HepG2 (cell line): Measurements from ENCODE around the gene CLASP1. TPM values are rescaled to one million over a fixed set of nuclear protein-coding genes. Genes with fewer than 3 reads are reported as not detected.

Source experiments
- ARNT ChIP-seq: fragments of 450-650 bp; IDR thresholded peaks from 2 replicates; pipeline ENCODE4 v1.6.1; 2017
- ATF4 ChIP-seq, 2 experiments: fragments of 450-650 bp in 1 of 2; sonication (generic) in 1 of 2; formaldehyde crosslinking; IDR thresholded peaks; 2 replicates each; pipeline versions ENCODE4 v1.5.0 to v1.8.0; 2020 to 2022; ENCODE audit warnings: mild to moderate bottlenecking in 1 of 2, missing genetic modification reagents in 1 of 2
- FOXA3 ChIP-seq: IDR thresholded peaks from 2 replicates; pipeline ENCODE4 v1.6.1; 2016; ENCODE audit warnings: missing genetic modification reagents, missing compliant biosample characterization
- HDAC2 ChIP-seq: sonication (generic); formaldehyde crosslinking; IDR thresholded peaks from 2 replicates; pipeline ENCODE4 v1.4.0; 2020; ENCODE audit warnings: missing genetic modification reagents
- HNF4A ChIP-seq: sonication (generic); formaldehyde crosslinking; IDR thresholded peaks from 2 replicates; pipeline ENCODE4 v1.4.0; 2020; ENCODE audit warnings: missing genetic modification reagents
- SAP130 ChIP-seq: IDR thresholded peaks from 2 replicates; pipeline ENCODE4 v1.6.1; 2016; ENCODE audit warnings: low read depth
- SRSF9 ChIP-seq: fragments of 200-400 bp; formaldehyde crosslinking; IDR thresholded peaks from 2 replicates; pipeline ENCODE4 v1.6.1; 2018; ENCODE audit warnings: borderline replicate concordance, mild to moderate bottlenecking, low read depth, low read length; ENCODE audit not compliant: insufficient read depth, poor library complexity, severe bottlenecking
- YEATS2 ChIP-seq: sonication (generic); formaldehyde crosslinking; IDR thresholded peaks from 2 replicates; pipeline ENCODE4 v1.4.0; 2020; ENCODE audit warnings: missing genetic modification reagents, borderline replicate concordance
- ZBTB25 ChIP-seq: IDR thresholded peaks from 2 replicates; pipeline ENCODE4 v1.6.1; 2018; ENCODE audit warnings: missing genetic modification reagents
- ZNF253 ChIP-seq: sonication (generic); formaldehyde crosslinking; IDR thresholded peaks from 2 replicates; pipeline ENCODE4 v1.8.0; 2022; ENCODE audit warnings: mild to moderate bottlenecking, missing genetic modification reagents, borderline replicate concordance
- ZNF552 ChIP-seq: sonication (generic); formaldehyde crosslinking; IDR thresholded peaks from 2 replicates; pipeline ENCODE4 v1.9.0; 2022; ENCODE audit warnings: missing genetic modification reagents, mild to moderate bottlenecking, borderline replicate concordance
- ZNF563 ChIP-seq: sonication (generic); formaldehyde crosslinking; IDR thresholded peaks from 2 replicates; pipeline ENCODE4 v1.8.0; 2022; ENCODE audit warnings: mild to moderate bottlenecking, moderate library complexity, missing genetic modification reagents
- ZNF609 ChIP-seq: sonication (generic); formaldehyde crosslinking; IDR thresholded peaks from 2 replicates; pipeline ENCODE4 v1.4.0; 2020; ENCODE audit warnings: mild to moderate bottlenecking, missing genetic modification reagents, borderline replicate concordance
- ZNF691 ChIP-seq: sonication (generic); formaldehyde crosslinking; IDR thresholded peaks from 2 replicates; pipeline ENCODE4 v1.4.0; 2020; ENCODE audit warnings: missing genetic modification reagents, low read depth, mild to moderate bottlenecking, borderline replicate concordance
- ZNF788 ChIP-seq: sonication (generic); formaldehyde crosslinking; IDR thresholded peaks from 2 replicates; pipeline ENCODE4 v1.5.0; 2020; ENCODE audit warnings: mild to moderate bottlenecking, missing genetic modification reagents, borderline replicate concordance
- polyA plus RNA-seq, 8 experiments: library from polyadenylated mRNA; depleted of rRNA in 3 of 8; stranded (reverse) in 7 of 8; unstranded in 1 of 8; fragments of >200 nt; fragmentation: Illumina TruSeq in 4 of 8; extraction: Trizol in 4 of 8; gene quantifications; 2 replicates each; pipeline versions ENCODE4 v1.2.1 to v1.2.3, GENCODE V29; 2011 to 2016; ENCODE audit warnings: low read depth in 4 of 8, missing spikeins in 1 of 8, mixed read lengths in 1 of 8; ENCODE audit not compliant: insufficient read depth in 1 of 8
- total RNA-seq, 5 experiments: library from RNA; depleted of rRNA; stranded (reverse); fragments of >200 nt; fragmentation: Illumina TruSeq; extraction: Trizol; gene quantifications; 2 replicates each; pipeline ENCODE4 v1.2.3, GENCODE V29; 2016; ENCODE audit warnings: low read depth in 1 of 5
- TF ChIP-seq, protein P1 (sequence below): sonication (generic); formaldehyde crosslinking; conservative IDR thresholded peaks from 2 replicates; pipeline ENCODE4 v1.5.0; 2020; ENCODE audit warnings: missing genetic modification reagents
- TF ChIP-seq, protein P2 (sequence below): sonication (generic); formaldehyde crosslinking; IDR thresholded peaks from 2 replicates; pipeline ENCODE4 v1.5.0; 2020; ENCODE audit warnings: missing genetic modification reagents, mild to moderate bottlenecking, borderline replicate concordance
- TF ChIP-seq, protein P3 (sequence below): IDR thresholded peaks from 2 replicates; pipeline ENCODE4 v1.6.1; 2012; ENCODE audit warnings: low read depth, low read length, improper control_type of control experiment

The CLASP1 gene
- total and polyA plus RNA-seq, 2 of the 13 experiments (the other 11 are each of a cell fraction or from before 2014, with no cell fraction given), result 11.7 to 47.9 TPM

DNA sequence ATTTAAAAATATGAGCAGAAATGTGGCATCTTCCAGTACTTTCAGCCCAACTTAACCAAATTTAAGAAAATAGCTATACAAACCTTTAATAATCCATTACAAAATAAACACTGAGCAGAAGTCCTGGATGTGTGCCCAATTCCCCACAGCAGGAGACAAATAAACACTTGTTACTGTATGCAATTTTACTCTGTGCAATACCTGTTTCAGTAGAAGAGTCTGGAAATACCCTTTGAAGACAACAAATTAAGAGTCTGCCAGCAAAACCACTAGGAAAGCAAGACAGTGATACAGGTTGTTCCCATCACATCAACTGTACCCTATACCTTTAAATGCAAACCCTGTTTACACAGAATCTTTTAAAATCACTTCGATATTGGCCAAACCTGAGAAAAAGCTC is 160.0 kb downstream of the CLASP1 start (continued):
- TF ChIP-seq ZNF253 (CRISPR knock-in tag), result no peak
- peak; percentile 30 for TF ChIP-seq SAP130
- TF ChIP-seq ZBTB25, result no peak
- no peak for TF ChIP-seq ZNF552
- TF ChIP-seq YEATS2, result no peak
- no peak for TF ChIP-seq ZNF691
- TF ChIP-seq ARNT, result no peak
- no peak for TF ChIP-seq ZNF609 (CRISPR knock-in tag)
- TF ChIP-seq HNF4A, result no peak
- TF ChIP-seq, protein P1, sequence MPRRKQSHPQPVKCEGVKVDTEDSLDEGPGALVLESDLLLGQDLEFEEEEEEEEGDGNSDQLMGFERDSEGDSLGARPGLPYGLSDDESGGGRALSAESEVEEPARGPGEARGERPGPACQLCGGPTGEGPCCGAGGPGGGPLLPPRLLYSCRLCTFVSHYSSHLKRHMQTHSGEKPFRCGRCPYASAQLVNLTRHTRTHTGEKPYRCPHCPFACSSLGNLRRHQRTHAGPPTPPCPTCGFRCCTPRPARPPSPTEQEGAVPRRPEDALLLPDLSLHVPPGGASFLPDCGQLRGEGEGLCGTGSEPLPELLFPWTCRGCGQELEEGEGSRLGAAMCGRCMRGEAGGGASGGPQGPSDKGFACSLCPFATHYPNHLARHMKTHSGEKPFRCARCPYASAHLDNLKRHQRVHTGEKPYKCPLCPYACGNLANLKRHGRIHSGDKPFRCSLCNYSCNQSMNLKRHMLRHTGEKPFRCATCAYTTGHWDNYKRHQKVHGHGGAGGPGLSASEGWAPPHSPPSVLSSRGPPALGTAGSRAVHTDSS (CRISPR knock-in tag), result no peak
- TF ChIP-seq ZNF788, result no peak
- peak; percentile 36; the same call in 1 of the 2 replicates for TF ChIP-seq FOXA3 (CRISPR knock-in tag)
- TF ChIP-seq, protein P2, sequence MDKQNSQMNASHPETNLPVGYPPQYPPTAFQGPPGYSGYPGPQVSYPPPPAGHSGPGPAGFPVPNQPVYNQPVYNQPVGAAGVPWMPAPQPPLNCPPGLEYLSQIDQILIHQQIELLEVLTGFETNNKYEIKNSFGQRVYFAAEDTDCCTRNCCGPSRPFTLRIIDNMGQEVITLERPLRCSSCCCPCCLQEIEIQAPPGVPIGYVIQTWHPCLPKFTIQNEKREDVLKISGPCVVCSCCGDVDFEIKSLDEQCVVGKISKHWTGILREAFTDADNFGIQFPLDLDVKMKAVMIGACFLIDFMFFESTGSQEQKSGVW (CRISPR knock-in tag), result no peak
- TF ChIP-seq ATF4 (CRISPR knock-in tag; IDR thresholded peaks at IDR 0.05), result peak in 1 of 2 experiments; percentile 30; a peak in 1 of 4 replicates
- TF ChIP-seq, protein P3, sequence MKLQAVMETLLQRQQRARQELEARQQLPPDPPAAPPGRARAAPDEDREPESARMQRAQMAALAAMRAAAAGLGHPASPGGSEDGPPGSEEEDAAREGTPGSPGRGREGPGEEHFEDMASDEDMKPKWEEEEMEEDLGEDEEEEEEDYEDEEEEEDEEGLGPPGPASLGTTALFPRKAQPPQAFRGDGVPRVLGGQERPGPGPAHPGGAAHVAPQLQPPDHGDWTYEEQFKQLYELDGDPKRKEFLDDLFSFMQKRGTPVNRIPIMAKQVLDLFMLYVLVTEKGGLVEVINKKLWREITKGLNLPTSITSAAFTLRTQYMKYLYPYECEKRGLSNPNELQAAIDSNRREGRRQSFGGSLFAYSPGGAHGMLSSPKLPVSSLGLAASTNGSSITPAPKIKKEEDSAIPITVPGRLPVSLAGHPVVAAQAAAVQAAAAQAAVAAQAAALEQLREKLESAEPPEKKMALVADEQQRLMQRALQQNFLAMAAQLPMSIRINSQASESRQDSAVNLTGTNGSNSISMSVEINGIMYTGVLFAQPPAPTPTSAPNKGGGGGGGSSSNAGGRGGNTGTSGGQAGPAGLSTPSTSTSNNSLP, result 0 out of 2 replicates have a peak, but pooled peaks have one; percentile 11
- no peak for TF ChIP-seq ZNF563 (CRISPR knock-in tag)
- TF ChIP-seq HDAC2 (CRISPR knock-in tag), result no peak
- TF ChIP-seq SRSF9, result no peak
